Right lobe of liver (tissue), 6 donors: ENCODE data around the gene HLA-DMA. TPM values are rescaled to one million over a fixed set of nuclear protein-coding genes. Genes with fewer than 3 reads are reported as not detected.

ENCODE experiments used
- ATAC-seq, 4 donors: fragments of 200-7000 bp; cut with Tn5 transposase; one replicate each; pipeline ENCODE4 v1.9.1; 2020; ENCODE audit warnings: mild to moderate bottlenecking in 4 of 4, moderate library complexity in 4 of 4
- DNase-seq, 3 donors: peaks; one replicate each; pipeline ENCODE4 v3.0.0-alpha.2; 2020
- H3K27ac ChIP-seq, 3 donors: fragments of 200-600 bp; one replicate each; pipeline ENCODE4 v1.8.0; 2022
- H3K27me3 ChIP-seq, 2 donors: fragments of 200-600 bp; one replicate each; pipeline ENCODE4 v1.8.0; 2022
- H3K36me3 ChIP-seq, 4 donors: fragments of 200-600 bp; sonication (generic) in 1 of 4; one replicate each; pipeline versions ENCODE4 v1.5.1 to v1.8.0; 2017 to 2022; ENCODE audit warnings: control low read depth in 1 of 4
- H3K4me1 ChIP-seq, 4 donors: fragments of 200-600 bp; sonication (generic) in 1 of 4; one replicate each; pipeline versions ENCODE4 v1.5.1 to v1.8.0; 2017 to 2022; ENCODE audit warnings: control low read depth in 1 of 4
- H3K4me3 ChIP-seq, 3 donors: fragments of 200-600 bp; one replicate each; pipeline ENCODE4 v1.8.0; 2022
- H3K9me3 ChIP-seq, 4 donors: fragments of 200-600 bp; sonication (generic) in 1 of 4; one replicate each; pipeline versions ENCODE4 v1.5.1 to v1.8.0; 2017 to 2022; ENCODE audit warnings: control low read depth in 1 of 4
- POLR2A ChIP-seq: fragments of 450-650 bp; IDR thresholded peaks from one replicate; pipeline ENCODE4 v1.6.1; 2017; ENCODE audit warnings: antibody characterized with exemption, mild to moderate bottlenecking
- WGBS: methylation state at CpG from one replicate; pipeline ENCODE4 v1.1.6; 2018; ENCODE audit warnings: low coverage, low lambda C conversion rate; ENCODE audit not compliant: insufficient coverage; ENCODE audit errors: missing lambda C conversion rate; 5-methylcytosine and 5-hydroxymethylcytosine counted together
- intact Hi-C, 2 donors: fragments of 100-400 bp; cut with DNase I; formaldehyde crosslinking; loops; one replicate each; pipeline versions ENCODE4 v1.11.2 to v1.14.1; 2022
- total RNA-seq, 6 experiments: library from RNA; depleted of rRNA in 2 of 6; stranded (reverse); fragments of >200 nt in 2 of 6; fragmentation: NEBNext Ultra II Directional in 3 of 6; extraction: Animal tissue kit (Norgen Biotek cat#: 25700) in 3 of 6; gene quantifications; one replicate each; pipeline versions ENCODE4 v1.1.0 to v1.2.4, GENCODE V29; 2016 to 2023
- TF ChIP-seq, protein P1 (sequence below), 4 donors: fragments of 200-600 bp in 3 of 4; fragments of 450-650 bp in 1 of 4; IDR thresholded peaks; one replicate each; pipeline versions ENCODE4 v1.5.1 to v1.8.0; 2016 to 2022; ENCODE audit warnings: antibody characterized with exemption in 4 of 4, mild to moderate bottlenecking in 2 of 4
- donor health status: DM: no; HTN: yes; CAD: no.
- donor health status: DM: no; HTN: no; CAD: no.
- donor health status: DM: no; HTN: no; CAD: no.
- donor health status: DM: no; HTN: yes; CAD: no.
- donor health status: DM: no; HTN: yes; CAD: no.

Gene HLA-DMA
- total RNA-seq, 6 experiments from 2014 or later, result 6.9 to 26.2 (median 10.7) TPM

DNA sequence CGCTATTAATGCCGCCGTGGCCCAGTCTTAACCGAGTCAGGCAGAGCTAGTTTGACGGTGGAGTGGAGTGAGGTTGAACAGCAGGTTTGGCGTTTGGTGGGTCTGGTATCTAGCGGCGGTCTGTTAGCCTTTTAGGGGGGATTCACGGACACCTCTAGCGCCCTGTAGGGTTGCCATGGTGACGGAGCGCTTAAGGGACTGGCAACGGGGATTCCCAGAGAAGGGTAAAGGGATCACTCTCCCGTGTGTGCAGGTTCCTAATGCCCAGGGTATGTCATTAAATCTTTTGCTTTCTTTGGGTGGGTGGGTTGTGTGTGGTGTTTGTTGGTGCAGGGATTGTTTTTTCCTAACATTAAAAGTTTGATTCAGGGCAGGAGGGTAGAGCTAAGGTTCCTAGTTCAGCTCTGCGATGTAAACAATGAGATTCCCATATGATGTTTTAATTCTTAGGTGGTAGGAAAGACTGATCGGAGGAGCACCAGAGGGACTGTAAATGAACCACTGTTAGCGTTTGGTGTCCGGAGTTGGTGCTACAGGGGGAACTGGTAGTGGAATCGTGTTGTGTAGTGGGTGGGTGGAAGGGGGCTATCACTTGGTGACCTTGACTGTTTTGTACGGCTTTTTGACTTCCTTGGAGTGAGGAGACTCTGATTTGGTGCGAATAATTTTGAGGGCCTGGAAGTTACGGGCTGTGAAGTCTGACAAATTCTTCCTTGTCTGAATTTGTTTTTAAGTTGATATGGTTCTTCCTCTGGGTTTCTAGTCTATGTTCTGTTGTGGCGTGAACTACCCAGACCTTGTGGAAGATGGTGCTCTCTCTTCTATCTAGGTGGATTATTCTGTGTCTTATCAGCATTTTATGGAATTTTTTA, 20.5 kb upstream of the HLA-DMA start:
- Histone ChIP-seq H3K4me1 (peaks cover 0 to 36% (median 16%) of the 10 kb centered on the region in 4 donors), H3K27me3 (no peaks in the 10 kb centered on the region), H3K36me3 (peaks cover 15 to 47% (median 41%) of the 10 kb centered on the region in 4 donors), H3K9me3 (no peaks in the 10 kb centered on the region), H3K27ac (peak overlapping the region; percentile 73 to 81 (median 80)), H3K4me3 (peak overlapping the region; percentile 90 to 97 (median 95))
- ATAC-seq (no peak), DNase-seq (peak; percentile 55 to 66 (median 60))
- 0% methylated on average over 20 of the region's 23 CpGs for WGBS
- TF ChIP-seq, protein P1, sequence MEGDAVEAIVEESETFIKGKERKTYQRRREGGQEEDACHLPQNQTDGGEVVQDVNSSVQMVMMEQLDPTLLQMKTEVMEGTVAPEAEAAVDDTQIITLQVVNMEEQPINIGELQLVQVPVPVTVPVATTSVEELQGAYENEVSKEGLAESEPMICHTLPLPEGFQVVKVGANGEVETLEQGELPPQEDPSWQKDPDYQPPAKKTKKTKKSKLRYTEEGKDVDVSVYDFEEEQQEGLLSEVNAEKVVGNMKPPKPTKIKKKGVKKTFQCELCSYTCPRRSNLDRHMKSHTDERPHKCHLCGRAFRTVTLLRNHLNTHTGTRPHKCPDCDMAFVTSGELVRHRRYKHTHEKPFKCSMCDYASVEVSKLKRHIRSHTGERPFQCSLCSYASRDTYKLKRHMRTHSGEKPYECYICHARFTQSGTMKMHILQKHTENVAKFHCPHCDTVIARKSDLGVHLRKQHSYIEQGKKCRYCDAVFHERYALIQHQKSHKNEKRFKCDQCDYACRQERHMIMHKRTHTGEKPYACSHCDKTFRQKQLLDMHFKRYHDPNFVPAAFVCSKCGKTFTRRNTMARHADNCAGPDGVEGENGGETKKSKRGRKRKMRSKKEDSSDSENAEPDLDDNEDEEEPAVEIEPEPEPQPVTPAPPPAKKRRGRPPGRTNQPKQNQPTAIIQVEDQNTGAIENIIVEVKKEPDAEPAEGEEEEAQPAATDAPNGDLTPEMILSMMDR (IDR thresholded peaks at IDR 0.05), result no peak
- no peak for TF ChIP-seq POLR2A
- intact Hi-C loops, result no loop called here

DNA sequence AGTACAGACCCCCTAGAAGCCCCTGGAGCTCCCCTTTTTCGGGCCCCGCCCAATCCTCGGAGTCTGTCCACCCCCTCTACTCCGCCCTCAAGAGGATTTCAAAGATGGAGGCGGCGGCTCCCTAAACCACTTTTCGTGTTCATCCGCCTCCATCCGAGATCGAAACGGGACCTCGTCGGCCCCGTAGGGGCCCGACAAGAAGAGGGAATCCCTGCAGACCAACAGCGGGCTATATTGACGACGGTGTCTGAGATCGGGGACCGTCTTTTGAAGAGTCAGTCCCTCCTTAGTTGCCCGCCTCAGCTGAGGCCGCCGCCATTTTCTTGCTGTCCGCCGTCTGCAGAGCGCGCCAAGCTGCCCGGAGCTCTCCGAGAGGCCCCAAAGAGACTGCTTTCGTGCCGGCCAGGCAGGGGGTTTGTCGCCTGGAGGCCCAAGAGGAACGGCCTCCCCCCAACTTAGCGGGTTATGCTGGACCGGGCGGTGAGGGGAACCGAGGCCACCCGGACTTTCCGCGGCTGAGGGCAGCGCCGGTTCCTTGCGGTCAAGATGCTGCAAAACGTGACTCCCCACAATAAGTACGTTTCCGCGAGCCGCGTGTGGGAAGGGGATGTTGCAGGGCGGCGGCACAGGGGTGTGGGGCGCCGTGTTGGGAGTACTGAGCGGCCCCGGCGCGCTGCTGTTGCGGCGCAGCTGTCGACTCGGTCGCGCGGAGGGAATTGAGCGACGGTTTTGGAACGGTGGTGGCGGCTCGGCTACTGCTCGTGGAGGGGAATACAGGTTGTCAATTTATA, 19.7 kb upstream of the HLA-DMA start:
- ATAC-seq (no peak), DNase-seq (peak; percentile 62 to 77 (median 66))
- TF ChIP-seq, protein P1 (IDR thresholded peaks at IDR 0.05), result no peak
- TF ChIP-seq POLR2A, result no peak
- H3K36me3 ChIP-seq, result peaks cover 12 to 38% (median 33%) of the 10 kb centered on the region in 4 donors
- WGBS, result 0% methylated on average over 27 of the region's 70 CpGs
- no peaks in the 10 kb centered on the region for H3K27me3 ChIP-seq
- H3K4me3 ChIP-seq, result peak overlapping the region; percentile 90 to 97 (median 95)
- peaks cover 0 to 27% (median 11%) of the 10 kb centered on the region in 4 donors for H3K4me1 ChIP-seq
- H3K27ac ChIP-seq, result peak overlapping the region; percentile 73 to 81 (median 80)
- intact Hi-C loops, result no loop called here
- no peaks in the 10 kb centered on the region for H3K9me3 ChIP-seq

DNA sequence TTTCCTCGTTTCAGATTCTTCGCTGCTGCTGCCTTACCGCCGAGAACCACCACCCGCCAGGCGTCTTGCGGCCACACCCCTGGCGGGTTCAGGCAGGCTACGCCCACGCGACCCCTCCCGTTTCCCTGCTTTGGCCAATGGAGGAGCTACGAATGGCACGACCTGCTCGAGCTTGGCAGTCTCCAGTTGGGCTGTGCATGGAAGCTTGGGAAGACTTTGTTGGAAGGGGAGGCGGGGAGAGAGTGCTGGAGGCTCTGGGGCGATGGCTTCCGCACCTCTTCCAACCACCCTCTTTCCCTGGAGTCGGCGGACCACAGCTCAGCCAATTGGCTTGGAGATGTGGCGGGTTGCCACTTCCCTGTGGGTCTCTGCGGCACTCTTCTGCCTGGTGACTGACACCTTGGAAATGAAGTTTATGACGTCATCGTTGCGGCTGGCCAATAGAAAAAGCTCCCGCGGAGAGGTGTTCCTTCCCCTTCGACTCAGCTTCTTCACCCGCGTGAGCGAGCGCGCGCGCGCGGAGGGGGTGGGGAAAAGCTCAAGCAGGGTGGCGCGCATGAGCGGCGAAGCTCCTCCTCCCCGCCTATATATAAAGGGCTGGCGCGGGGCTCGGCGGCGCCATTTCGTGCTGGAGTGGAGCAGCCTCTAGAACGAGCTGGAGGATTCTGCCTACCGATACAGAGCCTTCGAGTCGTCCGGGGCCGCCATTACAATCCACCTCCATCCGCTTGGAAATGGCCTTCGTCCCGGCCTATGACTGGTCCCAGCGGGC, 18.9 kb upstream of the HLA-DMA start:
- 0% methylated on average over 10 of the region's 58 CpGs for WGBS
- H3K36me3 ChIP-seq, result peaks cover 6 to 31% (median 26%) of the 10 kb centered on the region in 4 donors
- no peaks in the 10 kb centered on the region for H3K27me3 ChIP-seq
- DNase-seq, result peak; percentile 99 to 100 (median 100)
- TF ChIP-seq, protein P1 (IDR thresholded peaks at IDR 0.05), result no peak
- peak; percentile 97 for TF ChIP-seq POLR2A
- H3K4me3 ChIP-seq, result peak overlapping the region; percentile 90 to 97 (median 95)
- intact Hi-C loops, result no loop called here
- H3K9me3 ChIP-seq, result no peaks in the 10 kb centered on the region
- H3K4me1 ChIP-seq, result peaks cover 0 to 25% (median 10%) of the 10 kb centered on the region in 4 donors
- peak overlapping the region; percentile 100 for H3K27ac ChIP-seq
- ATAC-seq, result peak; percentile 50 to 62 (median 54)

DNA sequence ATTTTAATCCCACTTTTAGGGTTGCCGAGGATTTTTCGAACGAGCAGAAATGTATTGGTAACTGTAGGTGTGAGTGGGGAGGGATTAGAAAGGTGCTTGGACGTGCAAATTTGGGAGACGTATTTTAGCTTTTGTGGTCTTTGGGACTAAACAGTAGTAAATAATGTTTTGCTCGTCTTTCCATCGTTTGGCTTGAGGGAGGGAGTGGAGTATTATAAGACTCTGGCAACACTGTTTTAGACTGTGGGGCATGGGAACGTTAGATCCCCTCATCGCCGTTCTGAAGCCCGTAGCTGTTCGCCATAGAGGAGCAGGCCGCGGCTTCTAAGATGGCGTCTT, 18.3 kb upstream of the HLA-DMA start:
- DNase-seq (no peak), ATAC-seq (no peak)
- TF ChIP-seq, protein P1 (IDR thresholded peaks at IDR 0.05), result no peak
- no peak for TF ChIP-seq POLR2A
- Histone ChIP-seq H3K9me3 (no peaks in the 10 kb centered on the region), H3K27me3 (no peaks in the 10 kb centered on the region), H3K4me3 (peak overlapping the region; percentile 71 to 85 (median 81)), H3K36me3 (peaks cover under 1 to 25% (median 21%) of the 10 kb centered on the region in 4 donors), H3K4me1 (peaks cover 0 to 25% (median 10%) of the 10 kb centered on the region in 4 donors), H3K27ac (peak overlapping the region; percentile 100)
- intact Hi-C loops, result no loop called here
- 0% methylated on average over 7 of the region's 15 CpGs for WGBS
